ENCODE results near the gene GLO1. TPM values are rescaled to one million over a fixed set of nuclear protein-coding genes. Genes with fewer than 3 reads are reported as not detected.

The GLO1 gene
- total and polyA plus RNA-seq, 2 donors (not counting 3 experiments of a cell fraction or from before 2014, with no cell fraction given): 70.3 to 120 TPM

DNA sequence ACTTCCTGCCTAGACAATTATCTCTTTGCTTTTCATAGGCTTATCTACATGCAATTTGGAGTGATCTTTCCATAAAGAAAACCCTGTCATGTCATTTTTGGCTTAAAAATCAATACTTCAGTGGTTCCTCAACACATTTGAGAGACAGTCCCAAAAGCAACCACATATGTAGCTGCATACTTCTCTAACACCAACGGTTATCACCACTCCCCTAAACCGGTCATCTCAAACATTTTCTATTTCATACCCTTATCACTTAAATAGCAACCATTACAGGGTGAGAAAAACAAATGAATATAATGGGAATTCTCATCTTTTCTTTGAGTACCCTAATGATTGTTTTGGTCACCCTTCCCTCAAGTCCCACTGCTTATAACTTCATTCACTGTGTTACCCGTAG lies 5.1 kb downstream of the GLO1 start:
- Histone ChIP-seq H3K9ac (replicated peaks; ENCODE audit: extremely low read depth, insufficient read depth, low read length) (no peak overlapping the region), H3K36me3 (ENCODE audit: control insufficient read depth in 2 of 2, extremely low read depth in 1 of 2, insufficient read depth in 2 of 2, low read length in 2 of 2) (peaks cover 0 to 2% of the 10 kb centered on the region in 2 experiments), H3K9me3 (replicated peaks; ENCODE audit: control insufficient read depth, insufficient read depth, low read length) (no peaks in the 10 kb centered on the region), H3K79me2 (ENCODE audit: control insufficient read depth, insufficient read depth, low read length) (peaks cover 77% of the 10 kb centered on the region), H3K9me1 (replicated peaks; ENCODE audit: control insufficient read depth, extremely low read depth, insufficient read depth, low read length) (no peaks in the 10 kb centered on the region), H3K27ac (ENCODE audit: insufficient read depth, low read depth, low read length) (no peak overlapping the region), H2AFZ (ENCODE audit: low read depth, low read length) (no peak overlapping the region), H3K4me1 (ENCODE audit: control insufficient read depth, extremely low read depth, insufficient read depth, low read length) (peaks cover 2% of the 10 kb centered on the region), H3K4me2 (ENCODE audit: insufficient read depth, low read length) (no peak overlapping the region), H4K20me1 (replicated peaks; ENCODE audit: control insufficient read depth, extremely low read depth, insufficient read depth, low read length) (peaks cover 3% of the 10 kb centered on the region), H3K27me3 (ENCODE audit: control insufficient read depth in 2 of 2, insufficient read depth in 2 of 2, low read length in 2 of 2) (no peaks in the 10 kb centered on the region), H3K4me3 (replicated peaks in 1 of 3; ENCODE audit: insufficient read depth in 1 of 3, low read depth in 1 of 3, low read length in 3 of 3) (no peak overlapping the region)
- no peak for TF ChIP-seq POLR2A (IDR thresholded peaks at IDR 0.05; ENCODE audit: low read depth, low read length)
- TF ChIP-seq POLR2AphosphoS5 (IDR thresholded peaks at IDR 0.05; ENCODE audit: insufficient read depth, low read depth, low read length): no peak
- TF ChIP-seq, protein P1, sequence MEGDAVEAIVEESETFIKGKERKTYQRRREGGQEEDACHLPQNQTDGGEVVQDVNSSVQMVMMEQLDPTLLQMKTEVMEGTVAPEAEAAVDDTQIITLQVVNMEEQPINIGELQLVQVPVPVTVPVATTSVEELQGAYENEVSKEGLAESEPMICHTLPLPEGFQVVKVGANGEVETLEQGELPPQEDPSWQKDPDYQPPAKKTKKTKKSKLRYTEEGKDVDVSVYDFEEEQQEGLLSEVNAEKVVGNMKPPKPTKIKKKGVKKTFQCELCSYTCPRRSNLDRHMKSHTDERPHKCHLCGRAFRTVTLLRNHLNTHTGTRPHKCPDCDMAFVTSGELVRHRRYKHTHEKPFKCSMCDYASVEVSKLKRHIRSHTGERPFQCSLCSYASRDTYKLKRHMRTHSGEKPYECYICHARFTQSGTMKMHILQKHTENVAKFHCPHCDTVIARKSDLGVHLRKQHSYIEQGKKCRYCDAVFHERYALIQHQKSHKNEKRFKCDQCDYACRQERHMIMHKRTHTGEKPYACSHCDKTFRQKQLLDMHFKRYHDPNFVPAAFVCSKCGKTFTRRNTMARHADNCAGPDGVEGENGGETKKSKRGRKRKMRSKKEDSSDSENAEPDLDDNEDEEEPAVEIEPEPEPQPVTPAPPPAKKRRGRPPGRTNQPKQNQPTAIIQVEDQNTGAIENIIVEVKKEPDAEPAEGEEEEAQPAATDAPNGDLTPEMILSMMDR (IDR thresholded peaks at IDR 0.05; ENCODE audit: extremely low read depth in 1 of 2, insufficient read depth in 1 of 2, low read depth in 1 of 2, low read length in 2 of 2): no peak
- no peak for TF ChIP-seq MAX (IDR thresholded peaks at IDR 0.05; ENCODE audit: insufficient read depth, insufficient read length)
- TF ChIP-seq FOS (IDR thresholded peaks at IDR 0.05; ENCODE audit: borderline replicate concordance, insufficient read depth, low read length): no peak
- dilution Hi-C loops (cut with MboI; ENCODE audit: extremely low pct_ligation_motif_present, low sequenced_read_pairs): no loop called here
- POLR2A ChIA-PET: no interaction called here
- CTCF ChIA-PET: no interaction called here
- intact Hi-C loops (cut with micrococcal nuclease): no loop called here
- no TSS peak for BruUV-seq (replicated peaks)
- DNase-seq (ENCODE audit: low read depth, low spot score) (no peak), FAIRE-seq (no peak)

- H3K36me3 ChIP-seq (ENCODE audit: control insufficient read depth in 2 of 2, extremely low read depth in 1 of 2, insufficient read depth in 2 of 2, low read length in 2 of 2): peaks cover 0 to 2% of the 10 kb centered on the region in 2 experiments
- FAIRE-seq (no peak), DNase-seq (ENCODE audit: low read depth, low spot score) (no peak)
- no peaks in the 10 kb centered on the region for H3K9me3 ChIP-seq (replicated peaks; ENCODE audit: control insufficient read depth, insufficient read depth, low read length)
- peaks cover 3% of the 10 kb centered on the region for H4K20me1 ChIP-seq (replicated peaks; ENCODE audit: control insufficient read depth, extremely low read depth, insufficient read depth, low read length)
- H3K4me2 ChIP-seq (ENCODE audit: insufficient read depth, low read length): no peak overlapping the region
- CTCF ChIA-PET: no interaction called here
- H3K27me3 ChIP-seq (ENCODE audit: control insufficient read depth in 2 of 2, insufficient read depth in 2 of 2, low read length in 2 of 2): no peaks in the 10 kb centered on the region
- H3K27ac ChIP-seq (ENCODE audit: insufficient read depth, low read depth, low read length): no peak overlapping the region
- H3K9ac ChIP-seq (replicated peaks; ENCODE audit: extremely low read depth, insufficient read depth, low read length): no peak overlapping the region
- POLR2A ChIA-PET: no interaction called here
- no peak for TF ChIP-seq POLR2AphosphoS5 (IDR thresholded peaks at IDR 0.05; ENCODE audit: insufficient read depth, low read depth, low read length)
- no peak for TF ChIP-seq JUN (IDR thresholded peaks at IDR 0.05; ENCODE audit: borderline replicate concordance, insufficient read depth, insufficient read length, low read depth)
- TF ChIP-seq EZH2 (IDR thresholded peaks at IDR 0.05; ENCODE audit: borderline replicate concordance, low read depth, low read length, severe bottlenecking): no peak
- TF ChIP-seq, protein P1 (IDR thresholded peaks at IDR 0.05; ENCODE audit: extremely low read depth in 1 of 2, insufficient read depth in 1 of 2, low read depth in 1 of 2, low read length in 2 of 2): no peak
- TF ChIP-seq MYC (IDR thresholded peaks at IDR 0.05; ENCODE audit: low read depth, low read length): no peak
- TF ChIP-seq POLR2A (IDR thresholded peaks at IDR 0.05; ENCODE audit: low read depth, low read length): no peak
- no peak for TF ChIP-seq MAX (IDR thresholded peaks at IDR 0.05; ENCODE audit: insufficient read depth, insufficient read length)
- no peak for TF ChIP-seq FOS (IDR thresholded peaks at IDR 0.05; ENCODE audit: borderline replicate concordance, insufficient read depth, low read length)
- no peak for TF ChIP-seq GATA2 (IDR thresholded peaks at IDR 0.05; ENCODE audit: insufficient read depth, insufficient read length, low read depth, low read length)
- peaks cover 80% of the 10 kb centered on the region for H3K79me2 ChIP-seq (ENCODE audit: control insufficient read depth, insufficient read depth, low read length)
- no peaks in the 10 kb centered on the region for H3K9me1 ChIP-seq (replicated peaks; ENCODE audit: control insufficient read depth, extremely low read depth, insufficient read depth, low read length)
- dilution Hi-C loops (cut with MboI; ENCODE audit: extremely low pct_ligation_motif_present, low sequenced_read_pairs): no loop called here
- H2AFZ ChIP-seq (ENCODE audit: low read depth, low read length): no peak overlapping the region
- intact Hi-C loops (cut with micrococcal nuclease): no loop called here
- peaks cover 2% of the 10 kb centered on the region for H3K4me1 ChIP-seq (ENCODE audit: control insufficient read depth, extremely low read depth, insufficient read depth, low read length)
- H3K4me3 ChIP-seq (replicated peaks in 1 of 3; ENCODE audit: insufficient read depth in 1 of 3, low read depth in 1 of 3, low read length in 3 of 3): no peak overlapping the region
- BruUV-seq (replicated peaks): no TSS peak
These were observed 6.6 kb downstream of the GLO1 start for GRCh38 chr6:38696345-38696744.
